Ovary (tissue), 9 donors: ENCODE data around the gene PDE1A. TPM values are rescaled to one million over a fixed set of nuclear protein-coding genes. Genes with fewer than 3 reads are reported as not detected.

Experiments
- DNase-seq, 5 donors: peaks; one replicate each; pipeline ENCODE4 v3.0.0-alpha.2; 2019 to 2020
- H3K27ac ChIP-seq, 2 donors: fragments of 200-600 bp; one replicate each; pipeline versions ENCODE4 v1.5.1 to v1.8.0; 2019 to 2022
- H3K27me3 ChIP-seq: fragments of 200-600 bp; one replicate; pipeline ENCODE4 v1.8.0; 2022
- H3K36me3 ChIP-seq: fragments of 200-600 bp; sonication (generic); one replicate; pipeline ENCODE4 v1.5.1; 2019
- H3K4me1 ChIP-seq: one replicate; pipeline ENCODE4 v1.8.1; 2013; ENCODE audit warnings: mild to moderate bottlenecking, moderate library complexity; ENCODE audit not compliant: insufficient read depth
- H3K4me3 ChIP-seq: fragments of 200-600 bp; sonication (generic); one replicate; pipeline ENCODE4 v1.5.1; 2017
- H3K9me3 ChIP-seq, 2 donors: fragments of 200-600 bp in 1 of 2; sonication (generic) in 1 of 2; one replicate each; pipeline versions ENCODE4 v1.5.1 to v1.8.1; 2013 to 2019; ENCODE audit warnings: mild to moderate bottlenecking in 1 of 2, moderate library complexity in 1 of 2
- EP300 ChIP-seq: sonication (generic); formaldehyde crosslinking; IDR thresholded peaks from one replicate; pipeline ENCODE4 v1.6.1; 2017; ENCODE audit warnings: antibody characterized with exemption
- POLR2A ChIP-seq: fragments of 450-650 bp; IDR thresholded peaks from one replicate; pipeline ENCODE4 v1.6.1; 2017; ENCODE audit warnings: antibody characterized with exemption, mild to moderate bottlenecking, moderate library complexity
- WGBS, 3 donors: extraction: QIAGEN DNeasy Blood & Tissue Kit in 1 of 3; methylation state at CpG; one replicate each; pipeline versions ENCODE4 v1.1.5 to v1.1.7; 2013 to 2017; 5-methylcytosine and 5-hydroxymethylcytosine counted together
- intact Hi-C, 4 donors: fragments of 100-400 bp; cut with DNase I; formaldehyde crosslinking; loops; one replicate each; pipeline versions ENCODE4 v1.11.0 to v1.15.1; 2022 to 2023
- polyA plus RNA-seq, 2 donors: library from polyadenylated mRNA; stranded (reverse); fragments of 200-250 nt in 1 of 2; fragments of 350-450 nt in 1 of 2; fragmentation: Illumina TruSeq in 1 of 2; extraction: RNeasy Lipid Tissue Mini Kit (QIAGEN cat#74804) in 1 of 2; gene quantifications; one replicate each; pipeline ENCODE4 v1.2.3, GENCODE V29; 2013 to 2014
- total RNA-seq, 7 donors: library from RNA; depleted of rRNA in 2 of 7; stranded (reverse); fragments of >200 nt in 2 of 7; fragmentation: NEBNext Ultra II Directional in 3 of 7; extraction: Animal tissue kit (Norgen Biotek cat#: 25700) in 3 of 7; gene quantifications; one replicate each; pipeline versions ENCODE4 v1.1.0 to v1.2.4, GENCODE V29; 2016 to 2023
- TF ChIP-seq, protein P1 (sequence below), 3 donors: fragments of 450-650 bp in 2 of 3; fragments of 200-600 bp in 1 of 3; IDR thresholded peaks; one replicate each; pipeline versions ENCODE4 v1.5.1 to v1.8.0; 2016 to 2022; ENCODE audit warnings: antibody characterized with exemption in 3 of 3, mild to moderate bottlenecking in 1 of 3
- donor health status: DM: no; HTN: no; CAD: no; lungs with moderate emphysema.
- donor health status: DM: no; HTN: no; CAD: no.
- donor health status: Bipolar disorder and iron deficiency.
- donor health status: DM: yes; HTN: yes; CAD: no.
- donor health status: DM: no; HTN: no; CAD: no.
- donor health status: DM: yes; HTN: yes; CAD: no.

The PDE1A gene
- total and polyA plus RNA-seq, 9 donors = 2.9 to 17.8 (median 8.4) TPM

DNA sequence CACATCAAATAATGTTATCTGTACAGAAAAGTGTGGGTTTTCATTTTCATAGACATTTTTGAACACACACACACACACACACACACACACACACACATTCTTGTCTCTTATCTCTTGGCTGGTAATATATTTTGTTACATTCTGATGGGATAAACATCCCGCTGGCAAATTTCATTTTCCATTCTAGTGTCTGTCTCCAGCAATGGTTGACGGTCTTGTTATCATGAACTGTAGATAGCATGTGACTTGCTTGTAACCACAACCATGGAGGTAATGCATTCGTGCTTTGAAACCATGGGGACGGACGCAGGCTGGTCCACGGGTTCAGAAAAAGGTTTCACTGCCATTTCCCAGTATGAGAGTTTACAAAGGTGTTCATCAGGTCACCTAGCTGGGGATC, 284.8 kb downstream of the PDE1A start:
- intact Hi-C loops = no loop called here
- 9 to 23% (median 14%) methylated on average over 6 of the region's 6 CpGs for WGBS, 3 donors
- H3K4me3 ChIP-seq = no peak overlapping the region
- no peaks in the 10 kb centered on the region for H3K36me3 ChIP-seq
- H3K27ac ChIP-seq = no peak overlapping the region
- H3K4me1 ChIP-seq = peaks cover 6% of the 10 kb centered on the region
- no peaks in the 10 kb centered on the region for H3K9me3 ChIP-seq
- no peak for TF ChIP-seq EP300
- no peak for TF ChIP-seq POLR2A
- TF ChIP-seq, protein P1, sequence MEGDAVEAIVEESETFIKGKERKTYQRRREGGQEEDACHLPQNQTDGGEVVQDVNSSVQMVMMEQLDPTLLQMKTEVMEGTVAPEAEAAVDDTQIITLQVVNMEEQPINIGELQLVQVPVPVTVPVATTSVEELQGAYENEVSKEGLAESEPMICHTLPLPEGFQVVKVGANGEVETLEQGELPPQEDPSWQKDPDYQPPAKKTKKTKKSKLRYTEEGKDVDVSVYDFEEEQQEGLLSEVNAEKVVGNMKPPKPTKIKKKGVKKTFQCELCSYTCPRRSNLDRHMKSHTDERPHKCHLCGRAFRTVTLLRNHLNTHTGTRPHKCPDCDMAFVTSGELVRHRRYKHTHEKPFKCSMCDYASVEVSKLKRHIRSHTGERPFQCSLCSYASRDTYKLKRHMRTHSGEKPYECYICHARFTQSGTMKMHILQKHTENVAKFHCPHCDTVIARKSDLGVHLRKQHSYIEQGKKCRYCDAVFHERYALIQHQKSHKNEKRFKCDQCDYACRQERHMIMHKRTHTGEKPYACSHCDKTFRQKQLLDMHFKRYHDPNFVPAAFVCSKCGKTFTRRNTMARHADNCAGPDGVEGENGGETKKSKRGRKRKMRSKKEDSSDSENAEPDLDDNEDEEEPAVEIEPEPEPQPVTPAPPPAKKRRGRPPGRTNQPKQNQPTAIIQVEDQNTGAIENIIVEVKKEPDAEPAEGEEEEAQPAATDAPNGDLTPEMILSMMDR (IDR thresholded peaks at IDR 0.05) = no peak
- DNase-seq = no peak
- H3K27me3 ChIP-seq = no peaks in the 10 kb centered on the region

DNA sequence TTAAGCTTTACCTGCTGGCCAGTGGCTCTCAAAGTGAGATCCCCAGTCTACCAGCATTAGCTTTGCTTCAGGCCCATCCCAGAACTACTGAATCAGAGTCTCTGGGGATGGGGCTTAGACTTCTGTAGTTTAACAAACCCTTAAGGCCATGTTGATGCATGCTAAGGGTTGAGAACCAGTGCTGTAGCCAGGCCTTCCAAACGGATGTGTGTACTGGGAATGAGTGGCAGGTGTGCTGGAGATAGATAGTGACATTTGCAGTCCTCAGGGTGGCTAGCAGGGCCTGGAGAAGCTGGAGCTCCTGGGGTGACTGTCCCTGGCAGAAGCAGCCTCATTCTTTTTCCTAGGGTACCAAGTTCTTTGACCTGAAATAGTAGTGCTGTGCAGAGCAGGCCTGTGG, 292.6 kb downstream of the PDE1A start:
- Histone ChIP-seq H3K36me3 (no peaks in the 10 kb centered on the region), H3K27ac (no peak overlapping the region), H3K9me3 (no peaks in the 10 kb centered on the region), H3K27me3 (no peaks in the 10 kb centered on the region), H3K4me1 (no peaks in the 10 kb centered on the region), H3K4me3 (no peak overlapping the region)
- TF ChIP-seq, protein P1 (IDR thresholded peaks at IDR 0.05) = no peak
- TF ChIP-seq EP300 (no peak), POLR2A (no peak)
- 61 to 88% (median 76%) methylated on average over 1 of the region's 1 CpG for WGBS, 3 donors
- no peak for DNase-seq
- intact Hi-C loops = no loop called here

- intact Hi-C loops = no loop called here
- WGBS, 3 donors = 47 to 55% (median 52%) methylated on average over 1 of the region's 1 CpG
- TF ChIP-seq EP300 = no peak
- no peak for TF ChIP-seq POLR2A
- TF ChIP-seq, protein P1 (IDR thresholded peaks at IDR 0.05) = no peak
- Histone ChIP-seq H3K4me3 (no peak overlapping the region), H3K27ac (no peak overlapping the region), H3K9me3 (no peaks in the 10 kb centered on the region), H3K36me3 (no peaks in the 10 kb centered on the region), H3K4me1 (no peaks in the 10 kb centered on the region), H3K27me3 (no peaks in the 10 kb centered on the region)
- DNase-seq = no peak
These were observed 293.5 kb downstream of the PDE1A start for GRCh38 chr2:182133195-182133891.

DNA sequence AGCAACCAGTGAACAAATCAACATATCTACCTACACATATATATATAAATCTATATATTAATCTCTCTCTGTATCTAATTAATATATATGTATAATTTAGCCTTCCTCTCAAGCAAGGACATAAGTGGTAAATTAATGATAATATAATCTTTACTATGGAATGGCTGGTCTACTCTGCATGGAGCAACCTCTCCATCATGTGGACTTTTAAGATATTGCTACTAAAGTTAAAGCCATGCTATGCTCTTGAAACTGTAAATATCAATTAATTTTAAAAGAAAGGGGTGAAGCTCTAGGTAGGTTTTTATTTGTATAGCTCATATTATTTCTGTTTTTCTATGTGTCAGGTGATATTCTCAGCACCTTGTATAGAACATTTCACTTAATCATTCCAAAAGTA, 294.2 kb downstream of the PDE1A start:
- intact Hi-C loops = no loop called here
- H3K36me3 ChIP-seq = no peaks in the 10 kb centered on the region
- TF ChIP-seq POLR2A (no peak), EP300 (no peak)
- H3K4me3 ChIP-seq = no peak overlapping the region
- no peaks in the 10 kb centered on the region for H3K4me1 ChIP-seq
- no peak overlapping the region for H3K27ac ChIP-seq
- DNase-seq = no peak
- H3K27me3 ChIP-seq = no peaks in the 10 kb centered on the region
- no peaks in the 10 kb centered on the region for H3K9me3 ChIP-seq

DNA sequence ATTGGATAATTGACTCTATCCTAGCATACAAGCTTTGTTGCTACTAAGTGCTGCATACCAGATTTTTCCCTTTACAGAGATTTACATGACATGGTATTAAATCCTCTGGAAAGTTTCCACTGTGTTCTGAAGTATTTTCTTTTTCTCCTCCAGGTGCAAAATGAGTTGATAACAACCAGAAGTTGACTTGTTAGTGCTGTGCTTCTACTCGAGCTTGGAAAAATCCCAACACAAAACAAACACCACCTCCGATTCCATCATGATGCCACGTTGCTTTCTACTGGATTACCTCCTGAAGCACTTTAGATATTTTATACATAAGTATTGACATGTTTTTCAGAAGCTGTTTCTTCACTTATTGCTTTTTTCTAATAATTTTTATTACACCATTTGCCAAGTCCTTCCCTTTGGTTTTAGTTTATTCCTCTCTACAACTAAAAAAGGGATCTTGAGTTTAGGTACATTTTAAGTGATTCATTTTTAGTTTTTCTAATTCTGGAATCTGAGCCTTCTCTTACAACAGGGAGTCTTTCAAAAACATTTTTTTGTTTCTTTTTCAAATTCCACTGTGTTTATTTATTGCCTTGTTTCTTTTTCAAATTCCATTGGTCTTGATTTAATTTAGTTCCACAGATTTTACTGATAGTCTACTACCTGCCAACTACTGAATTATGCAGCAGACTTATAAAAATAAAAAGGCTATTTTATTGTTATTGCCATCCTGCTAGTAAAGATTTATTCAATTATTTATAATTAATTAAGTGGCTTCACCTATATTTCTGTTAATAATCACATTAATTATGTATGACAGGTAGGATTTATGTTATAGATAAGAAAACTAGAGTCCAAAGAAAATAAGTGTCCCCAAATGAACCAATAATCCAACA, 297.8 kb downstream of the PDE1A start:
- TF ChIP-seq EP300 = no peak
- TF ChIP-seq, protein P1 (IDR thresholded peaks at IDR 0.05) = no peak
- no peak for TF ChIP-seq POLR2A
- no peak for DNase-seq
- Histone ChIP-seq H3K27ac (no peak overlapping the region), H3K9me3 (no peaks in the 10 kb centered on the region), H3K4me1 (no peaks in the 10 kb centered on the region), H3K27me3 (no peaks in the 10 kb centered on the region), H3K4me3 (no peak overlapping the region), H3K36me3 (no peaks in the 10 kb centered on the region)
- WGBS, 3 donors = 16 to 29% (median 16%) methylated on average over 3 of the region's 3 CpGs
- intact Hi-C loops = no loop called here
